ENCODE measurements around the gene AFF4.

DNA sequence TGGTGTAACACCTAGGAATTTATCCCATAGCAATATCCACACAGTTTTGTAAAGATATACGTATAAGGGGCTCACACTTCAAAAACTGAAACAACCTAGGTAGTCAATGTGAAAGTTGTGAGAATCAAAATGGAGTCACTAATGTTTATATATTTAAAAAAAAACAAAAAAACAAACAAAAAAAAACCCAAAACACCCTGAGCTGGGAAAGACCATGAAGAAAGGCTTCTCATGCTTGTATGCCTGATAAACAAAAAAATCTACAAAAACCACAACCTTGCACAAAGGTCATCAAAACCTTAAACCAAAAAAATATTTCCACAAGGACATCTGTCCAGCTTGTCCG lies 35.4 kb downstream of the AFF4 start:
- TF ChIP-seq, protein P1, sequence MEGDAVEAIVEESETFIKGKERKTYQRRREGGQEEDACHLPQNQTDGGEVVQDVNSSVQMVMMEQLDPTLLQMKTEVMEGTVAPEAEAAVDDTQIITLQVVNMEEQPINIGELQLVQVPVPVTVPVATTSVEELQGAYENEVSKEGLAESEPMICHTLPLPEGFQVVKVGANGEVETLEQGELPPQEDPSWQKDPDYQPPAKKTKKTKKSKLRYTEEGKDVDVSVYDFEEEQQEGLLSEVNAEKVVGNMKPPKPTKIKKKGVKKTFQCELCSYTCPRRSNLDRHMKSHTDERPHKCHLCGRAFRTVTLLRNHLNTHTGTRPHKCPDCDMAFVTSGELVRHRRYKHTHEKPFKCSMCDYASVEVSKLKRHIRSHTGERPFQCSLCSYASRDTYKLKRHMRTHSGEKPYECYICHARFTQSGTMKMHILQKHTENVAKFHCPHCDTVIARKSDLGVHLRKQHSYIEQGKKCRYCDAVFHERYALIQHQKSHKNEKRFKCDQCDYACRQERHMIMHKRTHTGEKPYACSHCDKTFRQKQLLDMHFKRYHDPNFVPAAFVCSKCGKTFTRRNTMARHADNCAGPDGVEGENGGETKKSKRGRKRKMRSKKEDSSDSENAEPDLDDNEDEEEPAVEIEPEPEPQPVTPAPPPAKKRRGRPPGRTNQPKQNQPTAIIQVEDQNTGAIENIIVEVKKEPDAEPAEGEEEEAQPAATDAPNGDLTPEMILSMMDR (conservative IDR thresholded peaks at IDR 0.05; ENCODE audit: low read depth, low read length): no peak
- TF ChIP-seq EZH2 (IDR thresholded peaks at IDR 0.05; ENCODE audit: borderline replicate concordance, low read depth, low read length, poor library complexity, severe bottlenecking): no peak

Measured in A673 (cell line).